ENCODE measurements around the gene HTR2C.
"Not testable (repeated sequence)": the region's sequence is repeated elsewhere in the genome, so short reads cannot be mapped to it uniquely, and the experiment has no call there.

The HTR2C gene

DNA sequence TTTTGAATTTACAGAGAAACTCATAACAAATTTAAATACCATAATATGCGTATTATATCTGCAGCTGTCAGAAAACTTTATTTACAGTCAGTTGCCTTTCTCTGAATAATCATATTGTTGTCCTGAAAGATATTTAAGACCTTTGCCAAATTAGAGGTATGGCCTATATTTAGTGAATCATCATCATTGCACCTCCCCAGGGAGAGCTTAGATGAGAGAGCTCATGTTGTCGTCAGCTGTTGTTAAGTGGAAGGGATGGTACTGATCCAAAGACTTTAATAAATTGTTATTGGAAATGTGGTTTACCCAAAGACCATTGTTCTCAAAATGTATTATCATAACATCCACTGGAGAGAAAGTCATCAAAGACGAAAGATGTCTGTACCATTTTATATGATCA lies 128.6 kb downstream of the HTR2C start:
- no peak for DNase-seq (ENCODE audit: low read depth in 2 of 2)

DNA sequence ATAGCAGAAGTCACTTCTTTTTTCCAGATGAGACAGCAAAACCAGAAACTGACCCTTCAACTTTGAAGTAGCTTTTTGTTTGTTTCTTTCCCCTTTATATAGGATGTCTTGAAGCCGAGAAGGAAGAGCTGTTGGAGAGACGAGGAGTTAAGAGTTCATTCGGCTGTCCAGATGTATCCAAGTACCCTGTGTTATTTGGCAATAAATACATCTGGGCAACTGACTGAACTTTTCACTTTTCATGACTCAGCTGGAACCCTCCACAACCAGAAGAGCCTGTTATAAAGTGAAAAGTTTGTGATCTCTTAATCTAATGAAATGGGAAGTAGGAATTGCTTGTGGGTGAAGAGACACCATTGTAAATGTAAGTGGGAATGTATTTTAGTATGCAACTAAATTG lies 131.2 kb downstream of the HTR2C start:
- DNase-seq (ENCODE audit: low read depth in 2 of 2), result no peak

DNA sequence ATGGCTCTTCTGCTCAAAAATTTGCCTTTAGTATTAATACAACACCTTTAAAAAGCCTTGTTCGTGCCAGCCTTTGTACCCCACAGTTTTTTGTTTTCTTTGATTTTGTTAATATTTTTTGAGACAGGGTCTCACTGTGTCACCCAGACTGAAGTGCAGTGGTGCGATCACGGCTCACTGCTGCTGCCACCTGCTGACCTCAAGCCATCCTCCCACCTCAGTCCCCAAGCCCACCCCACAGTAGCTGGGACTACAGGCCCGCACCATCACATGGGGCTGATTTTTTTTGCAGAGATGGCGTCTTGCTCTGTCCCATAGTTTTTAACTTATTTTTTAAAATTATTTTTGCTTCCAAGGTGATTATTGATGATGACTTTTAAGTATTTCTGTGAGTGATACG lies 134.0 kb downstream of the HTR2C start:
- DNase-seq (ENCODE audit: low read depth in 2 of 2), result no peak

DNA sequence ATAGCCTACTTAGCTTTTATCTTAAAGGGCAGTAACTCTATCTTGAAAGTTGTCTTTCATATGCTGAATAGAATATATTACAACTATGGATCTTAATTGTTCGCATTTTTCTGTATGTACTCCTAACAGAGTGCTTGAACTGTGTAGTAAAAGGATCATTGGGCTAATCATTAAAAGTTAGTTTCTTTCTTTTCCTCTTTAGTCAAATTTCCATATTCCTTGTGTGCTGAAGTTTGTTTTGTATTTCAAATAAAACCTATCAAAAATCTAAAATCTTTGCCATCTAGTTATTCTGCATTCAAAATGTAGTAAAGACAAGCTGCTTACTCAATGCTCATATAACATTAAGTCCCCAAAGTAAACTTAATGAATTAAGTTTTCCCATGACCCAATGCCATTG lies 182.7 kb downstream of the HTR2C start:
- no peak for DNase-seq (ENCODE audit: low read depth in 2 of 2)

DNA sequence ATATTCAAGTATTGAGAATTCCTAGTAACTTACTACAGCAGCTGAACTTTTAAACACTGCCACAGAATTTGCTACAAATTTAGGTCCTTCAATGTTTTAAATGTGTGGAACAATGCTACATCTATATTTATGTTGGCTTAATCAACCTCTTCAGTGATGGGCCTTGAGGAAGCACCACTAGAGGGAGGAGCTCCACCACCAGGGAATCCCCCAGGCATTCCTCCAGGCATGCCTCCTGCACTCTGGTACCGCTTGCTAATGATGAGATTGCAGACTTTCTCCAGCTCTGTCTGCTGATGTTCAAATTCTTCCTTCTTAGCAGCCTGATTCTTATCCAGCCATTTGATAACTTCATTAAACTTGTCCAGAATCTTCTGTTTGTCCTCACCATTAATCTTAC lies 190.8 kb downstream of the HTR2C start:
- no peak for DNase-seq (ENCODE audit: low read depth in 2 of 2)

DNA sequence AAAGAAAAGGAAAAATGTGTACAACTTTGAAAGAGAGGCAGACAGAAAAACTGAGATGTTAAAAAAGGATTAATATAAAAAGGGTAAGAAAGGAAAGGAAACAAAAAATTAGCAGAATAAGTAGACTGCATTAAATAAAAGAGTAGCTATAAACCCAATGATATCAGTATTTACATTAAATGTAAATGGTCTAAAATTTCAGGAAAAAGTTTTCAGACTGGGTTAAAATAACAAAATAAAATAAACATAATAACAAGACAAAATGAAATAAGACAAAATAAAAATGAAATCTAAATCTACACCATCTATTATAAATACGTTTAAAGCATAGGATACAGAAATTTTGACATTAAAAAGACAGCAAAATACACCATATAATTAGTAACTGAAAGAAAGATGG lies 199.0 kb downstream of the HTR2C start:
- no peak for DNase-seq (ENCODE audit: low read depth in 2 of 2)

DNA sequence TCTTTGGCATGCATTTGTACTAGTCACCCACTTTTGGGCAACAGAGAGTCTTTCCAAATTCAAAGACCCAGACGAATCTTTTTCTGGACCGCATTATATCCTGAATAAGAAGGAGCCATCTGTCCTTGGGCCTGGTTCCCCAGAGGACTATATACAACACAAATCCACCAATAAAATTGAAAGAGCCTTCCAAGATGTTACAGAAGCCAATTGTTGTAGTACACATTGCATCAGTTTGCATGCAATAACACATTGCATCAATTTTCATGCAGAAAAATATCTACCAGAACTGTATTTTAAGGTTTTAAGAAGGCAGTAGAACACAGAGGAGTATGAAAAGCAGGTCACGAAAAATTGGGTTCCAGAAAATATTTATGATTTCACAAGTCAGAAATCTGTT lies 203.2 kb downstream of the HTR2C start:
- DNase-seq (ENCODE audit: low read depth in 2 of 2), result no peak

DNA sequence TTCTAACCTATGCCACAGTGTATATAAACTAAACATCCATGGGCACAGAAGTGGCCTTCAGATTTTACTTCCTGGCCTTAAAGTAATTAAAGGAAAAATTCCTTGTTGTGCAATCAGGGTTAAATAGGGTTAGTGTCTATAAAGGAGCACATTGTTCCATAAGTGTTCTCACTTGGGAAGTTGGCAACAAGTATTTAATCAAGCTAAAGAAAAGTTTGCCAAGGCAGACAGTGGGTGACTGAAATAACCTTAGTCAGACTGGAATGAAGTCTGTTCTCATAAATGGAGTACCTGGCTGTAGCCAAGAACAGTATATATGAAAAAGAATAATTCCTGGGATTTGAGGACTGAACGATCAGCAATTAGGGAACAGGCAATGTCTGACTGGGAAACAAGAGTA lies 213.6 kb downstream of the HTR2C start:
- DNase-seq (ENCODE audit: low read depth in 2 of 2), result no peak

DNA sequence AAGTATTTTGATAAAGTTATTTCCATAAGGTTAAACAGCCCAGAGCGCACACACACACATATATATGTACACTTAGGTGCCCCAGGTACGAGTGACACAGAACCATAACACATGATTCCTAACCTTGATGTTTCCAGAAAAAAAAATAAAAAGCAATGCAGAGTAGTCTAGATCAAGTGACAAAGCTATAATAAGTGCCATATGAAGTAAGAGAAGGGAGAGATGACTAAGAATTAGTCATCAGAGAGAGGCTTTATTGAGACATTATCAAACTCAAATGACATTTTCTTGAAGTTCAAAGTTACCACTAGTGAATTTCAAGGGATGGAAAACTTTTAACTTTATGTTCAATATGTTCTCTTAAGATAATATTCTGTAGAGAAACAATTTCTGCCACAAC lies 215.0 kb downstream of the HTR2C start:
- DNase-seq (ENCODE audit: low read depth in 2 of 2), result no peak

DNA sequence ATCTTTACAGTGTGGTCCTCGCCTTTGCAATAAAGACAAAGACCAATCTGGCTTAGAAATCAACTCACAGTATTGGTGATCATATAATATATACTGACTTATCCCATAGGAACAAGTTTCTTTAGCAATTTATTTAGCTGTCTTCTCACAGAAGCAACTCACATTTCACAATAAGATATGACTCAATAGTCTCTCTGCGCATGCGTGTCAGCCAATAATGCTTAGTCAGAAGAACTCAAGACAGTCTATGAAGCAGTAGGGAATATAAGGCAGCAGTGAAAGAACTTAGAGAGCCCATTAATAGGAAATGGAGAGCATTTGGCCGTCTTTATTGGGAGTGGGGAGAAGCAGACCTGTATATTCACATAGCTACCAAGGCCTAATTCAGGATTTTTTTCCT lies 216.8 kb downstream of the HTR2C start:
- no peak for DNase-seq (ENCODE audit: low read depth in 2 of 2)

DNA sequence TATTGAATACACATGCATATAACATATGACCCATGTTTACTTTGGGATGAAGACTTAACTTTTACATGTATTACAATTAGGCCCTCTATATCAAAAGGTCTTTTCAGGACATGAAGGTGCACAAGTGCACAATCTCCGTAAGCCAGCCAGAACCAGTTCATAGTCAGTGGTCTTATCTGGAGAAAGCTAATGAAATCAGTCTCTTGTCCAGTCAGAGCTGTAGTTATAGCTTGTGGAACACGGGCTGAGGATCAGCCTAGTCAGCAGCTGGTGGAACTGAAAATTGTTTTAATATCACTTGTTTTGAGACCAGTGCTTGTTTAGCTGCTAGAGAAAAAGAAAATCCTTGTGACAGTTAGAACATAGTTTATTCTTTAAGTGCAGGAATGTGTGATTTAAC lies 235.6 kb downstream of the HTR2C start:
- no peak for DNase-seq (ENCODE audit: low read depth in 2 of 2)

DNA sequence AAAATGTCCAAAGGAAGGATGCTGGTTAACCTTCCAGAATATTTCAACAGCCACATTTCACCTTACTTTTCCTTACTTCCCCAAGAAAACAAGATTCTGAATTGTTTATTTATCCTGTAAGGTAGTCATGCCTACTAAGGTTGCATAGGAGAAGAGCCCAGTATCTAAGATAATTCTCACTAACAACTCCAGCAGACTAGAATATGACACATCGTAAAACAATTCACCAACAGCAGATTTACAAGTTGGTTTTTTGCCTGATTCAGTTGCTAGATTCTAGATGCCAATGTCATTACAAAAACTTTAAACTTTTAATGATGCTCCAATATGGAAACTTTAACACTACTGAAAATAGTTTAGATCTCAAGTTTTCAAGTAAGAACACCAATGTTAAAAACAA lies 257.2 kb downstream of the HTR2C start:
- DNase-seq (ENCODE audit: low read depth in 2 of 2), result no peak

DNA sequence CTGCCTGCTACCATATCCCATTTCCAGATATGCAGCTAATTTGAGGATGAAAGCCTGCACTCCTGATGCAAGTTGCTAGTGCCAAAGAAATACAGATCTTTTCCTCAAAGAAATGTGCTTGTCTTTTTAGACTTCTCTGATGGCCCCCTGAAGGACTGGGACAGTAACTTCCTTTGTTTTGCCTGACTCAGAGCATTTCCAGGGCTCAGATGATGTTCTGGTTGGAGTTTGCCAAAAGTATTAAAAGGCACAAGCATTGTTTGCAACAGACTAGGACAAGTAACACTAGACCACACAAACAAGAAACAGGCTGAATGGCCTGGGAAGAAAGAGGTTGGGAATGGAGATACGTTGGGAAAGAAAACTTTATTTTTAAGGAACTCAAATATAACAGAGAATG lies 258.3 kb downstream of the HTR2C start:
- no peak for DNase-seq (ENCODE audit: low read depth in 2 of 2)

DNA sequence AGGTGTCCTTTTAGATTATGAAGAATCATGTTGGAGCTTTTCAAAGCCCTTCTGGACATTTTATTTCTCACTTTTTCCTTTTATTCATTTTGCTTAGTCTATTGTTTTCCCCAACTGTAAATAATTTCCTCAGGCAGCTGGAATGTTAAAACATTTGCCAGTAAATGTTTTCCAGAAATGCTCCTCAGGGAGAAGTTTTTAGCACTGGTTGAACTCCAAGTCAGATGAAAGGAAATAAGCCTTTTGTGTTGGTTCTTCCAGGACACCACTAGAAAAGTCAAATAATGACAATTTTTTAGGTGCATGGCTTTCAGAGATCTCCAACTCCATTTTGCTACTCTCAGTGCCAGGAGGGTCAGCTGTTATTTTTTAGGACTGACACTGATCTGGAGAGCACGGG lies 305.6 kb downstream of the HTR2C start:
- DNase-seq (ENCODE audit: low read depth in 2 of 2), result no peak

DNA sequence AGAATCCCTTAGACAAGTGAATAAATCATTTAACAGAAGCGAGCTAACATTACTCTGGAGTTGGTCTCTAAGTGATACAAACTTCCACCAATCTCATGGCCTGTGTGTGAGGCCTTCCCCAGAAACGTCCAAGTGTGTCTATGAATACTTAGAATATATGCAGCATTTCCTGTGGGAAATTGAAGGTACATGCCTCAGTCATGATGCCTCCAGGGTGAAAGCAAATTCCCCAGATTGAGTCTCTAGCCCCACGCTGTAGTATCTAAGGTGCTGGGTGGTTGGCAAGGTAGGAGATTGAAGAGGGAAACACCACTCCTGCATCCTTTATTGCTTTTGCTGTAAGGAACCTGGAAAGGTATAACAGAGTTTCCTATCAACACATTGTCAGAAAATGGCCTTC lies 319.7 kb downstream of the HTR2C start:
- no peak for DNase-seq (ENCODE audit: low read depth in 2 of 2)

DNA sequence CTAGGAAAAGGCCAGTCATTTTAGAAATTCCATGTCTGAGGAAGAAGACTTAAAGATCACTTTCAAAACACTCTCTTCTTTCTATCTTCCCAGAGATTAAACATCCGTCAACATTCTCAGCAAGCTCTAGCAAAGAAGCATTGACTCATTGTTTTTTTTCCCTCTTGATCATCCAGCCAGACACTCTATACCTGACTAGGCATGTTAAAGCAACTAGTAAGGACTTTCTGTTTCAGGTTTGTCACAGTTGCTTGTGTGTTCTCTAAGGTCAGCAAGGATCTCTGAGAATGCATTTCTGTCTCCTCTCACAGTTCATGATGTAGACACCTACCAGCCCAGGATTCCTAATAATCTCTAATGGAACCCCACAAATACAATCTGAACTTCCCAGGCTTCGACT lies 321.4 kb downstream of the HTR2C start:
- DNase-seq (ENCODE audit: low read depth in 2 of 2), result no peak

DNA sequence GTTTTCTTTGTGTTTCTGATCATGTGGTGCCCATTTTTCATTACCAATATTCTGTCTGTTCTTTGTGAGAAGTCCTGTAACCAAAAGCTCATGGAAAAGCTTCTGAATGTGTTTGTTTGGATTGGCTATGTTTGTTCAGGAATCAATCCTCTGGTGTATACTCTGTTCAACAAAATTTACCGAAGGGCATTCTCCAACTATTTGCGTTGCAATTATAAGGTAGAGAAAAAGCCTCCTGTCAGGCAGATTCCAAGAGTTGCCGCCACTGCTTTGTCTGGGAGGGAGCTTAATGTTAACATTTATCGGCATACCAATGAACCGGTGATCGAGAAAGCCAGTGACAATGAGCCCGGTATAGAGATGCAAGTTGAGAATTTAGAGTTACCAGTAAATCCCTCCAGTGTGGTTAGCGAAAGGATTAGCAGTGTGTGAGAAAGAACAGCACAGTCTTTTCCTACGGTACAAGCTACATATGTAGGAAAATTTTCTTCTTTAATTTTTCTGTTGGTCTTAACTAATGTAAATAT lies 323.2 kb downstream of the HTR2C start:
- DNase-seq (ENCODE audit: low read depth in 2 of 2), result no peak

DNA sequence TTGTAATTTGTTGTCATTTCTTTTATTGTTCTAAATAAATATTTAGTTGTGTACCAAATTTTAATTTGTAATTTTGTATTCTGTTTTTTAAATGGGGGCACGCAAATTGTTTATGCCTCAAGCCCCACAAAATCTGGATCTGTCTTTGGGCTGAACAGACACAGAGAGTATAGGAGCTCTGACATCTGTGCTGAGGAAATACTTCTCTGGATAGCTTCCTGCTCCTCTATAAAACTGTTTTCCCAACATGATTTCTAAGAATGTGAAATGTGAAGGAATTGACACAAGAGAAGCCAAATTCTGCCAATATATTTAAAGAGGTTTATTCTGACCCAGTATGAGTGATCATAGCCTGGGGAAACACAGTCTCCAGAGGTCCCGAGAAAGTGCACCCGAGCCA lies 340.5 kb downstream of the HTR2C start:
- no peak for DNase-seq (ENCODE audit: low read depth in 2 of 2)

DNA sequence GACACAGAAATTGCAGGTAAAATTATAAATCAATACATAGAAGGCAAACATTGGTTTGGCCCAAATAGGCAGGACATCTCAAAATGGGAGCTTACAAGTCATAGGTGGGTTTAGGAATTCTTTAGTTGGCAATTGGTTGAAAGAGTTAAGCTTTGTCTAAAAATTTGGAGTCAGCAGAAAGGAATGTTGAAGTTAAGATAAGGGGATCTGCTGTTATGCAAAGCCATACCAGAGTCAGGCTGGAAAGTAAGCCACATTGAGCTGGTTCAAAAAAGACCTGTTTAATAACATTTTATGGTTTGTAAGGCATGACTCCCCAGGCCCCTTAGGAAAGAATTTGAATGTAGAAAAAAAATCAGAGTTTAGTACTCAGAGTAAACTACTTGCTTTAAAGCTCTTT lies 341.0 kb downstream of the HTR2C start:
- DNase-seq (ENCODE audit: low read depth in 2 of 2), result no peak

DNA sequence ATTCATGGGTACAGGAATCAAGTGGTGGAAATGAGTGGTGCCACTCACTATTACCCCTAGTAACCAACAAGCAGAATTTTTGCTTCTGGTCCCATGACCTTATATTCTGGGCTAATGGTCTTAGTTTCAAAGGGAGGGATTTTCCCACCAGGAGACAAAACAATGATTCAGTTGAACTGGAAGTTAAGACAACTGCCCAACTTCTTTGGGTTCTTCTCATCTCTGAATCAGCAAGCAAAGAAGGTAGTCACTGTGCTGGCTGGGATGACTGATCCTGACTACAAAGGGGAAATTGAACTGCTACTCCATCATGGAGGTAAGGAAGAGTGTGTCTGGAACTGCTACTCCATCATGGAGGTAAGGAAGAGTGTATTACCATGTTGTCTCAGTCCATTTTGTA lies 346.3 kb downstream of the HTR2C start:
- no peak for DNase-seq (ENCODE audit: low read depth in 2 of 2)

DNA sequence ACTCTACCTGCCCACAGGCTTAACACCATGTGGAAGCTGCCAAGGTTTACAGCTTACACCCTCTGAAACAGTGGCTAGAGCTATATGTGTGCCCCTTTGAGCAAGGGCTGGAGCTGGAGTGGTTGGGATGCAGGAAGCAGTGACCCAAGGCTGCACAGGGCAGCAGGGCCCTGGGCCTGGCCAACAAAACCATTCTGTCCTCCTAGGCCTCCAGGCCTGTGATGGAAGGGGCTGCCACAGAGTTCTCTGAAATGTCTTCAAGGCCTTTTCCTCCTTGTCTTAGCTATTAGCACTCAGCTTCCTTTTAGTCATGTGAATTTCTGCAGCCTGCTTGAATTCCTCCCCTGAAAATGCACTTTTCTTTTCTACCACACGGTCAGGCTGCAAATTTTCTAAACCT lies 348.7 kb downstream of the HTR2C start:
- no peak for DNase-seq (ENCODE audit: low read depth in 2 of 2)

DNA sequence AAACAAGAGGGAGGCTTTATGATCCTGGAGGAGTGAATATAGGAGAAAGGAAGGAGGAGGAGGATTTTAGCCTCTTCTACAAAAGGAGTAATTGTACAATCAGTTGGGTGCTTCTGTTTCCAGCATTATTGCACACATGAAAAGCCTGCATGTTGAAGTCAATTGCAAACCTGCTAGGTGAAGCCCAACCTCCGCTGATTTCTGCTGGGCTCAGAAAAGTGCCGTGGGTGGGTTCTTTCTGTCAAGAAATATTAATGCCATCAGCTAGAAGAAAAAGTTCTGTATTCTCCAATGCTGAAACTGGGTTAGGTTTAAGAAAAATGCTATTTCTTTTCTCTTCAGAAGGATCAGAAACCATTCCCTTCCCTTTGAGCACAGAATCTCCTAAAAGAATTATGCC lies 349.4 kb downstream of the HTR2C start:
- DNase-seq (ENCODE audit: low read depth in 2 of 2), result not testable (repeated sequence)

DNA sequence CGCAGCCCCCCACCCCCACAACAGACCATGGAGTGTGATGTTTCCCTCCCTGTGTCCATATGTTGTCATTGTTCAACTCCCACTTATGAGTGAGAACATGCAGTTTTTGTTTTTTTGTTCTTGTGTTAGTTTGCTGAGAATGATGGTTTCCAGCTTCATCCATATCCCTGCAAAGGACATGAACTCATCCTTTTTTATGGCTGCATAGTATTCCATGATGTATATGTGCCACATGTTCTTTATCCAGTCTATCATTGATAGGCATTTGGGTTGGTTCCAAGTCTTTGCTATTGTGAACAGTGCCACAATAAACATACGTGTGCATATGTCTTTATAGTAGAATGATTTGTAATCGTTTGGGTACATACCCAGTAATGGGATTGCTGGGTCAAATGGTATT lies 353.2 kb downstream of the HTR2C start:
- not testable (repeated sequence) for DNase-seq (ENCODE audit: low read depth in 2 of 2)

DNA sequence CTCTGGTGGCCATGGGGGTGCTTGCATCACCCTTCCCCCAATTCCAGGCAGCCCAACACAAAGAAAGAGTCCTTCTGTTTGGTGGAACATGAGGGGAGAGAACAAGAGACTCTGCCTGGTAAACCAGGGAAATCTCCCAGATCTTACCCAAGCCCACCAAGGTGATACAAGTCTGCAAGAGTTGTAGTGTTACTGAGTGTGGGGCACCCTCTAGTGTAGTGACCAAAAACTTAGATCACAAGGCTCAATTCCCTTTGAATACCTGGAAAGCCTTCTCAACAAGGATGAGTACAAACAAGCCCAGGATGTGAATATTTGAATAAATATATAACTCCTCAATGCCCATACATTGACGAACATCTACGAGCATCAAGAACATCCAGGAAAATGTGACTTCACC lies 368.8 kb downstream of the HTR2C start:
- DNase-seq (ENCODE audit: low read depth in 2 of 2), result no peak

All from stimulated activated CD4-positive, alpha-beta T cell treated with anti-CD3 and anti-CD28 coated beads, Interleukin-1b, Interleukin-23, amount 100 ng/mL, for 4 hours (primary cell).